ENCODE results near the gene BAG5.

The BAG5 gene

DNA sequence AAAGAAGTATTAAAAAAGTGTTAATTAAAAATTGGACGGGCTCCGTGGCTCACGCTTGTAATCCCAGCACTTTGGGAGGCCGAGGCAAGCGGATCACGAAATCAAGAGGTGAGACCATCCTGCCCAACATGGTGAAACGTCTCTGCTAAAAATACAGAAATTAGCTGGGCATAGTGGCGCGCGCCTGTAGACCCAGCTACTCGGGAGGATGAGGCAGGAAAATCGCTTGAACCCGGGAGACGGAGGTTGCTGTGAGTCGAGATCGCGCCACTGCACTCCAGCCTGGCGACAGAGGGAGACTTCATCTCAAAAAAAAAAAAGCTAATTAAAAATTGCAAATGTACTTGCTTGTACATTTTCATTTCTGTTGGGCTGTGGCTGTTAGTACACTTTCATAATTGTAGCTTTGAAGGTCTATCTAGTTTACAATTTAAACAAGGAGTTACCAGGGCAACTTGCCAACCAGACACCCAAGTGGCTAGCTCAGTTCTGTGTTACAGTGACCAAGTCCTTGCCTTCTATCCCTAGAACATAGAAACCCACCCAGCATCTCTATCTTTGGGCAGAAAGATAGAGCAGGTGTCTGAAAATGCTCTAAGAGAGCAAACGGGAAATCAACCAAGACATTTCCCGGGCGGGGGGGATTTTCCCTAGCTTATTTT lies 1.5 kb upstream of the BAG5 start:
- H3K4me3 ChIP-seq (ENCODE audit: low read length), result peak overlapping the region; percentile 87
- DNase-seq (ENCODE audit: low read depth), result no peak
- TF ChIP-seq, protein P1, sequence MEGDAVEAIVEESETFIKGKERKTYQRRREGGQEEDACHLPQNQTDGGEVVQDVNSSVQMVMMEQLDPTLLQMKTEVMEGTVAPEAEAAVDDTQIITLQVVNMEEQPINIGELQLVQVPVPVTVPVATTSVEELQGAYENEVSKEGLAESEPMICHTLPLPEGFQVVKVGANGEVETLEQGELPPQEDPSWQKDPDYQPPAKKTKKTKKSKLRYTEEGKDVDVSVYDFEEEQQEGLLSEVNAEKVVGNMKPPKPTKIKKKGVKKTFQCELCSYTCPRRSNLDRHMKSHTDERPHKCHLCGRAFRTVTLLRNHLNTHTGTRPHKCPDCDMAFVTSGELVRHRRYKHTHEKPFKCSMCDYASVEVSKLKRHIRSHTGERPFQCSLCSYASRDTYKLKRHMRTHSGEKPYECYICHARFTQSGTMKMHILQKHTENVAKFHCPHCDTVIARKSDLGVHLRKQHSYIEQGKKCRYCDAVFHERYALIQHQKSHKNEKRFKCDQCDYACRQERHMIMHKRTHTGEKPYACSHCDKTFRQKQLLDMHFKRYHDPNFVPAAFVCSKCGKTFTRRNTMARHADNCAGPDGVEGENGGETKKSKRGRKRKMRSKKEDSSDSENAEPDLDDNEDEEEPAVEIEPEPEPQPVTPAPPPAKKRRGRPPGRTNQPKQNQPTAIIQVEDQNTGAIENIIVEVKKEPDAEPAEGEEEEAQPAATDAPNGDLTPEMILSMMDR (conservative IDR thresholded peaks at IDR 0.05; ENCODE audit: low read length), result no peak

DNA sequence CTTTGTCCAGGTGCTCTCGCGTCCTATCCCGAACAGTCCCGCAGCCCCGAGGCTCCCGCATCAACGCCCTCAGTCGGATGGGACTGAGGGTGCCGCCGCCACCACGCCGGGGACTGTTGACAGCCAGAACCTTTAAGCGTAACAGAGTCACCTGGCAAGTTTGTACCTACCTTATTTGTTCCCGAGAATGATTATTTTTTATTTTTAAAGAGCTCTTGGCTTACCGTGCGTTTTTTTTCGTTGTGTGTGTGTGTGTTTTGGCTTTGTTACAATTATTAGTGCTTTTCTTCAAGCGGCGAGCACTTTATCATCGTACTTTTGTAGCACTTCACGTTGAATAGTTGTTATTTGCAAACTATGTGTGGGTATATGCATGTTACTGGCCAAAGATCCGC lies 766 bp upstream of the BAG5 start:
- TF ChIP-seq, protein P1 (conservative IDR thresholded peaks at IDR 0.05; ENCODE audit: low read length), result no peak
- H3K4me3 ChIP-seq (ENCODE audit: low read length), result peak overlapping the region; percentile 87
- DNase-seq (ENCODE audit: low read depth), result no peak

DNA sequence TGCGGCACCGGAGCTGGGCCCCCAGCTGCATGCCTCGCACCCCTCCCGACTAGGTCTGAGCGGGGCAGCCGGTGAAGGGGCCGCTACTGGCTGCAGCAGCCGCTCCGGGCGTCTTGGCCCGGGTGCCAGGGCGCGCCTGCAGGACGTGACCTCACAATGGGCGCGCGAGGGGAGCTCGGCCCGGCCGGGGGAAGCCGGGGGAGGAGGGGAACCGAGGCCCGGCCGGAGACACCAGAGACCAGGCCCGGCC lies 353 bp downstream of the BAG5 start:
- TF ChIP-seq, protein P1 (conservative IDR thresholded peaks at IDR 0.05; ENCODE audit: low read length), result no peak
- H3K4me3 ChIP-seq (ENCODE audit: low read length), result peak overlapping the region; percentile 87
- DNase-seq (ENCODE audit: low read depth), result peak; percentile 45

DNA sequence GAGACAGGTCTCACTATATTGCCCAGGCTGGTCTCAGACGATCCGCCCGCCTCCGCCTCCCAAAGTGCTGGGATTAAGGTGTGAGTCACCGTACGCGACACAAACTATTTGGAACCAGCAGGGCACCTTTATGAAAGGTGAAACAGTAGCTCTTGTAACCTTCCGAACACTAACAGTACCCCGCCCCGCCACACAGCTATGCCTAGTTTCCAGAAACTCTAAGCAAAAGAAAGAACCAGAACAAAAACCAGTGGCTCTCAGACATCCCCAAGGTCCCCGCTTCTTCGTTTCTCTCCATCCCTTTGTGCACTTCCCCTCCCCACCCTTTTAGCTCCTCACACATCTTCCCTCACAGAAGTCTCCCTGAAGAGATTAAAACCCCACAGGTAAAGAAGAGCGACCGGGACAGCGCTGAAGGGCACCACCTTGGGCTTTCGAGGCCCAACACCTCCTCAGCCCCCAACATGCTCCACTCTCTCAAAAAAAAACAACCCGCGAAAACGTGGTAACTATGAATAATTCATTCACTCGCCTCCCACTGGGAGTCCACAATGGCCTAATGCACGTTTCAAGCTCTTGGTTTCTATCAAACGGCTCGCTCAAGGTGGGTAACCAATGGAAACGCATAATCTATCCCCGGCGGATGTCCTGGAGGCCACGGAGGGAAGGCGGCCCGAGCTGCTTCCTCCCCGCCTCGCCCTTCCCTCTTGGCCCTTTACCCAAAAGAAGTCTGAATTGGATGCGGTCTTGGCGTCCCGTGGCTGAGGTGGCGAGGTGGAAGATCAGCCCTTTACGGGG lies 877 bp downstream of the BAG5 start:
- peak; percentile 56 for DNase-seq (ENCODE audit: low read depth)
- peak overlapping the region; percentile 87 for H3K4me3 ChIP-seq (ENCODE audit: low read length)
- TF ChIP-seq, protein P1 (conservative IDR thresholded peaks at IDR 0.05; ENCODE audit: low read length), result no peak

DNA sequence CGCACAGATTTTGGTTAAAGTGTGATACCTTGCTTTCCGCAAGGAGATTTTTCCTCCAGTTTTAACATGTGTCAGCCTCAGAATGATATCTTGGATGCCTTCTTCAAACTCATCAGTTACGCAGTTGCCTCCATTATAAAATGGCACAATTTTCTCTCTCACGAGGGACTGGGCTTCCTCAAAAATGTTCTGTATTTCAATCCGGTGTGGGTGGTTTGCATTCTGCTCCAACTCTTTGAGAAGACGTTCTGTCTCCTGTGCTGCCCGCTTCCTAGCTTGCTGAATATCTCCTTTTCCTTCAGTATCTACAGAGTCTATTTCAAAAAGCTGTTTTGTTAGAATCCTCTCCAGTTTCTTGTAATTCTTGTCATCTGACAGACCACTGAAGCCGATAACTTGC lies 1.8 kb downstream of the BAG5 start:
- TF ChIP-seq, protein P1 (conservative IDR thresholded peaks at IDR 0.05; ENCODE audit: low read length), result no peak
- DNase-seq (ENCODE audit: low read depth), result no peak
- H3K4me3 ChIP-seq (ENCODE audit: low read length), result peak overlapping the region; percentile 87

DNA sequence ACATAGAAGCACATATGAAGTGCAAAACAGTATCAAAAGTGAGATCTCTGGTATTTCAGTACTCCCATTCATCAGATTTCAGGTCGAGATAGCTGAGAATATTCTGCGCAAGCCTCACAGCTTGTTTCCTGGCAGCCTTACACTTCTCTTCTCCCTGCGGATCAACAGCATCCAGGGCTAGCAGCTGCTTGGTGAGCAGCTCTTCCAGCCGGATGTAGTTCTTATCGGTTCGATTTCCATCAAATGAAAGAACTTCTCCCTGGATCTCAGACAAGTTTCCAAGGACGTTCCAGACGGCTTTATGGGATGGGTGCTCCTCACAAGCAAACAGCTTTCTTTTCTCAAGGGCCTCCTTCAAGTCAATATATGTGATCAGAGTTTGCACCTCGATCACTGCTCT lies 2.7 kb downstream of the BAG5 start:
- no peak overlapping the region for H3K4me3 ChIP-seq (ENCODE audit: low read length)
- DNase-seq (ENCODE audit: low read depth), result no peak
- TF ChIP-seq, protein P1 (conservative IDR thresholded peaks at IDR 0.05; ENCODE audit: low read length), result no peak

All from AG10803 (cell line).